ENCODE data around the gene MRPS15.

DNA sequence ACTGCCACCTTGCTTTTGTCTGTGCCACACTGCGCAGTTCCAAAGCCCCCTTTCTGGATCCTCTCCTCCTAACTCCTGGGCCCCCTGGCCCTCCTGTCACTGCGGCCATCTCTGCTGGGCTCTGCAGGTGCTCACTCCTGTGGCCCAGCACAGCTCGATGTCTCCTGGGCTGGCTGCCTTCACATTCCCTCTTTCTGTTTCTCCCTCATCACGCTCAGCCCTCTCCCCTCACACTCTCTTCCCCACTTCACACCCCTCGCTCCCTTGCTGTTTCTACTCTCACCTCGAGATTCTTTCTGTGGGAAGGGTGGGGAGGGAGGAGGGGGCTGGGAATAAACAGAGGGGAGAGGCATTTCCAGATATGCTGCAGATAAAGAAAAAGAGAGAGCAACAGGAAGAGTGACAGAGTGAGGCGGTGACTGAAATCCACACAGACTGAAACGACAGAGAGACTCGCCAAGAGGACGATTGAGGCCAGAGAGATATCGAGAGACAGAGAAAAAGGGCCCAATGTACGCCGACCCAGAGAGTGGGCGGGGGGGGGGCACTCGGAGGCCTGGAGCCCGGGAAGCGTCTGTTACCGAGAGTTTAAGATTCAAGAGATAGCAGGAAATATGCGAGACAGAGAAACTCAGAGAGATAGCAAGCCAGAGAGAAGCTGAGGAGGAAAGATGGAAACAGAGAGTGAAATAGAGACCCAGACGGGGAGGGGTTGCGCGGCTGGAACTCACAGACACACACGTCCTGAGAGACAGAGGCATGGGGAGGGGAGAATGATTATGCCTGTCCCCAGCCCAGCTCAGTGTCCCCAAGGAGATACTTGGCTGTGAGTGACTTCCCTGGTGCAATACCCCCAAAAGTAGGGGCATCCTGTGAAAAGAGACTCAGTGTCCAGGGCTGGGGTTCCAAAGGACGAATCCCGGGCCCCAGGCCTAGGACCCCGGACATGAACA lies 17.9 kb upstream of the MRPS15 start:
- TF ChIP-seq, protein P1, sequence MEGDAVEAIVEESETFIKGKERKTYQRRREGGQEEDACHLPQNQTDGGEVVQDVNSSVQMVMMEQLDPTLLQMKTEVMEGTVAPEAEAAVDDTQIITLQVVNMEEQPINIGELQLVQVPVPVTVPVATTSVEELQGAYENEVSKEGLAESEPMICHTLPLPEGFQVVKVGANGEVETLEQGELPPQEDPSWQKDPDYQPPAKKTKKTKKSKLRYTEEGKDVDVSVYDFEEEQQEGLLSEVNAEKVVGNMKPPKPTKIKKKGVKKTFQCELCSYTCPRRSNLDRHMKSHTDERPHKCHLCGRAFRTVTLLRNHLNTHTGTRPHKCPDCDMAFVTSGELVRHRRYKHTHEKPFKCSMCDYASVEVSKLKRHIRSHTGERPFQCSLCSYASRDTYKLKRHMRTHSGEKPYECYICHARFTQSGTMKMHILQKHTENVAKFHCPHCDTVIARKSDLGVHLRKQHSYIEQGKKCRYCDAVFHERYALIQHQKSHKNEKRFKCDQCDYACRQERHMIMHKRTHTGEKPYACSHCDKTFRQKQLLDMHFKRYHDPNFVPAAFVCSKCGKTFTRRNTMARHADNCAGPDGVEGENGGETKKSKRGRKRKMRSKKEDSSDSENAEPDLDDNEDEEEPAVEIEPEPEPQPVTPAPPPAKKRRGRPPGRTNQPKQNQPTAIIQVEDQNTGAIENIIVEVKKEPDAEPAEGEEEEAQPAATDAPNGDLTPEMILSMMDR (IDR thresholded peaks at IDR 0.05; ENCODE audit: low read depth, low read length): no peak
- no peak for TF ChIP-seq EZH2phosphoT487 (IDR thresholded peaks at IDR 0.05; ENCODE audit: low read depth)
